DND-41 (cell line): ENCODE data around the gene TBATA.
"Not testable (repeated sequence)": the region's sequence is repeated elsewhere in the genome, so short reads cannot be mapped to it uniquely, and the experiment has no call there.

Experiments used
- CTCF ChIP-seq: IDR thresholded peaks from 2 replicates; pipeline ENCODE4 v1.5.1; 2012; ENCODE audit warnings: borderline replicate concordance, low read length, moderate library complexity, mild to moderate bottlenecking; ENCODE audit not compliant: poor library complexity, severe bottlenecking; ENCODE audit errors: extremely low read depth
- EZH2 ChIP-seq: IDR thresholded peaks from 3 replicates; pipeline ENCODE4 v1.6.1; 2012; ENCODE audit warnings: borderline replicate concordance, low read depth, mild to moderate bottlenecking, moderate library complexity, low read length, inconsistent platforms; ENCODE audit not compliant: severe bottlenecking

GRCh38 chr10:70770516-70770915, 14.7 kb downstream of the TBATA start:
- not testable (repeated sequence) for TF ChIP-seq CTCF, EZH2
